ENCODE measurements around the gene GKN1.

DNA sequence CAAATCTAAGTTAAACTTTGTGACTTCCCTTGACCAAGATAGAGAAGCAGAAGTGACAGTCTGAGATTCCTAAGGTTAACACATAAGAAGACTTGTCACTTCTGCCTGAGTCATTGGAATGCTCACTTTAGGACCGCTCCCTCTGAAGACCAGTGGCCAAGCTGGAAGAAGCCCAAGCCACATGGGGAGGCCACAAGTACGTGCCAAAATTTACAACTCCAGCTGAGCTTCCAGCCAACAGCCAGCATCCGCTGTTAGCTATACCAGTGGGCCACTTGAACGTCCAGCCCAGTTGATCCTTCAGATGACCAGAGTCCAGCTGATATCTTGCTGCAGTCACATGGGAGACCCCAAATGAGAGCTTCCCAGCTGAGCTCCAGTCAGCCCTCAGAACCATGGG is 20.4 kb downstream of the GKN1 start:
- TF ChIP-seq POLR2A (IDR thresholded peaks at IDR 0.05) (no peak), CTCF (IDR thresholded peaks at IDR 0.05) (no peak)

All from body of pancreas (tissue), 4 donors.